ENCODE results near the gene PIWIL1.

The PIWIL1 gene

DNA sequence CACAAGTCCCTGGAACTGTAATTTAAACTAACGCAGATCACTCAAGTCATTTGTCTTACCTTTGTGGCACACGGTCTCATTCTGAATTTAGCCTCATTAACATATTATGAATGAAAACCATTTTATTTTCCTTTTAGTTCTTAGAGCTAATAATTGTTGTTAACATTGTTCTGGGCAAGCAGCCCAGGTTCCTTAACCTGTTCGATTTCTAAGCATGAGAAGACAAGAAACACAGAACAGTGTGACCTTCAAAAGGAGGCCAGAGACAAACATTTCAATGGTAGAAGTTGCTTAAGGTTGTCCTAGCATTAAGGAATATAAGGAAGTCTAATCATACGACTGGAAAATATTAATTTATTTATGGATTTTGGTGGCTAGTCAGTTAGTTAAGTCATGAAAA lies 35.2 kb downstream of the PIWIL1 start:
- DNase-seq (ENCODE audit: low read depth in 2 of 2, low spot score in 1 of 2): no peak

DNA sequence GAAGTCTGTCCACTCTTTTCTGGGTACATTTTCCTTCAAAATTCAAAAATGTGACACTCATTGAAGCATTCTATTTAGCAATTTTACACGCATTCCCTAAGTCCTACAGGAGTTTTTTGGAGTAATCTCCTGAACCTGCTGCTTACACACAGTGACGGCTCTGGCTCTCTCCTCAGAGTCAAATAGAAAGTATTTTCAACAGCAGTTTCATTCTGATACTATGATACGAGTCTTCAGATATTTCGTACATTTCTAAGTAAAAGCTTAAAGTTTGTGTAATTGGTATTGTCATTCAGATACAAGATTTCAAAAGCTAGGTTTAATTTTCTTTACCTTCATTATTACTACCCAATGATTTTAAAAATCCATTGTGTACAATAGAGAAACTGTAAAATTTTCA lies 36.4 kb downstream of the PIWIL1 start:
- no peak for DNase-seq (ENCODE audit: low read depth in 2 of 2, low spot score in 1 of 2)

DNA sequence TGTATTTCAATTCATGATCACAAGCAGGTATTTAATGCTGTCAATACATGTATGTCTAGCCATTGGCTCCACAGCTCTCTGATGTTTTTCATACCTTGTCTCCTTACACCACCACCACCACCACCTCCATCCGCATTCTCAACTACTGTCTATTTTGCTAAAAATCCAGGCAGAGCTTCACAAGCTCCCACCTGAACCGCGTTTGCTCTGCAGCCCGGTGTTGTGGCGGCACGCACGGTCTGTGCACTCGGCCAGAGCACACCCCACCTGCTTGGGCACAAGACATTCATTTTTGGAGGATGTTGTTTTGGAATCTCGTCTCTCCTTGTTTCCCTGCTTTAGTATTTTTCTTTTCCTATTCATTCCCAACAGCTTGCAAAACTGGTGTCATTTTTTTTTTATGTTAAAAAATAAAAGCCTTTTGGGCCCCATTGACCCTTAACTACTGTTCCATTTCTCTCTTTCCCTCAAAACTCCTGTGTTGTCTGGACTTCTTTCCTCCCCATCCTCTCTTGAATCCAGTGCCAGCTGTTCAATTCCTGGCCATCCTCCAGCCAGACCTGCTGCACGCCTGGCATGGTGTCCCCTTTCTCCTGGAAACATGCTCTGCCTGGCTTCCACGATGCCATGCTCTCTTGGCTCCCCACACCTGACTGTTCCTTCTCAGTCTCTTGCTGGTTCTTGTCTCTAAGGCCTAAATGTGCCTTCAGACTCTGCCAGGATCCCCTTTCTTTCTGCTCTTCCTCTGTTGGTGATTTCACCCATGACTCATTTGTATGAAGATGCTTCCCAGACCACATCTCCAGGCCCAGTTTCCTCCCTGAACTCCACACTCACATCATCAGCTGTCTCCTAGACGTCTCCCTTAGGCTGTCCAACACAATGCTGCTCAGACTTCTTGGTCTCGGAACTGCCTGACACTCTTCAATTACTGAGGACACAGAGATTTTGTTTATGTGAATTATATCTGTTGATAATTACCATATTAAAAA lies 37.9 kb downstream of the PIWIL1 start:
- no peak for DNase-seq (ENCODE audit: low read depth in 2 of 2, low spot score in 1 of 2)

- DNase-seq (ENCODE audit: low read depth in 2 of 2, low spot score in 1 of 2): no peak
Measured at GRCh38 chr12:130382818-130383217, 45.1 kb downstream of the PIWIL1 start.

DNA sequence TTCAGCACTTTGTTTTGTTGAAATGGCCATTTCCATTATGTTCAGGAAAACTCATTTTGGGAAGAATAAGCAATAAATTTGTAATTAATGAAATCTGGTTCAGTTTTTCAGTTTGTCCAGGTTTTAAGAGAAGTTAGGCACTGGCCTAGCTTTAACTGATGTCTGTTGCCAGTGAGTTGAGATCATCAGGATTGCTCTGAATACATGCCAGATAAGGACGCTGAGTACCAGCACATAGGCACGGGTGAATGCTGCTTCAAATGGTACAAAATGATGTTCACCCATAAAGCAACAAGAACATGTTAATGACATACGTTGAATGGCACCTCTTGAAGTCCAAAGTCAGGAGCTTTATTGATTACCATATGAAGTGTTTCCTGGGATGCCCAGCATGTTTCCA lies 46.5 kb downstream of the PIWIL1 start:
- no peak for DNase-seq (ENCODE audit: low read depth in 2 of 2, low spot score in 1 of 2)

- no peak for DNase-seq (ENCODE audit: low read depth in 2 of 2, low spot score in 1 of 2)
Measured at GRCh38 chr12:130385193-130385592, 47.5 kb downstream of the PIWIL1 start.

GRCh38 chr12:130391186-130391585 lies 53.5 kb downstream of the PIWIL1 start:
- no peak for DNase-seq (ENCODE audit: low read depth in 2 of 2, low spot score in 1 of 2)

DNA sequence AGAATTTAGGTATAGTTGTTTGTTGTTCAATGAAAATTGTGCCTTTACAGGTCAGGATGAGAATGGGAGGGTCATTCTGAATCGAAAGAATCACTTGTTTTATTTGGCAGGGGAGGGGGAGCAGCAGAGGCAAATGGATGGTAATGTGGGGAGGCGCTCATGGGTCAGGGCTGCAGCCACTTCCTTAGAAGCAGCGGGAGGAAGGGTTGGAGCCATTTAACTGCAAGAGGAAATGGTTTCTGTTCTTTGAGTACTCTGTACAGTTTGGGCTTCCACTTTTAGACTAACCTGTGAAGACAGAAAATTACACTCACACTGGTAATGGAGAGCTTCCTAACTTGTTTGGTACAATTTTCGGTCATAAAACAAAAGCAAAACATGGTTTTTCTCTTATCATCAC lies 57.2 kb downstream of the PIWIL1 start:
- no peak for DNase-seq (ENCODE audit: low read depth in 2 of 2, low spot score in 1 of 2)

DNA sequence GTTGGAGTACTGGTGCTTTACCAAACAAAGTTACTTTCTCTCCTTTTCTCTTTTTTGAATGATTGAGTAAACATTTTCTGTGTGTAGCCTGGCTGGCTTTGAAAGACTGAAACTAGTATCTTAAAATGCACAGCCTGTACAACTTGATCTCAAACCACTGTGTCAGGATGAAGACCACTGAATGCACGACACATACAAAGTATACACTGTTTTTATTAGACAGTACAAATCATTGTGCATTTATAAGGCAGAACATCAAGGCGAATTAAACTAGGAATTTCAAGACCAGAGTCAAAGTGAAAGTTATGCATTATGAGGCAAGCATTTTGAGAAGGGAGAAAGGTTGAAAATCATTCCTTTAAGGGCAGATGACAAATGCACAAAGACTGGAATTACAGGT lies 59.0 kb downstream of the PIWIL1 start:
- DNase-seq (ENCODE audit: low read depth in 2 of 2, low spot score in 1 of 2): no peak

GRCh38 chr12:130398100-130398848 lies 60.6 kb downstream of the PIWIL1 start:
- DNase-seq (ENCODE audit: low read depth in 2 of 2, low spot score in 1 of 2): no peak

GRCh38 chr12:130401703-130402102 lies 64.0 kb downstream of the PIWIL1 start:
- DNase-seq (ENCODE audit: low read depth in 2 of 2, low spot score in 1 of 2): no peak

- no peak for DNase-seq (ENCODE audit: low read depth in 2 of 2, low spot score in 1 of 2)
Measured at GRCh38 chr12:130405332-130405731, 67.6 kb downstream of the PIWIL1 start.

GRCh38 chr12:130412384-130412783 lies 74.7 kb downstream of the PIWIL1 start:
- DNase-seq (ENCODE audit: low read depth in 2 of 2, low spot score in 1 of 2): no peak

GRCh38 chr12:130413909-130414308 lies 76.2 kb downstream of the PIWIL1 start:
- DNase-seq (ENCODE audit: low read depth in 2 of 2, low spot score in 1 of 2): no peak

DNA sequence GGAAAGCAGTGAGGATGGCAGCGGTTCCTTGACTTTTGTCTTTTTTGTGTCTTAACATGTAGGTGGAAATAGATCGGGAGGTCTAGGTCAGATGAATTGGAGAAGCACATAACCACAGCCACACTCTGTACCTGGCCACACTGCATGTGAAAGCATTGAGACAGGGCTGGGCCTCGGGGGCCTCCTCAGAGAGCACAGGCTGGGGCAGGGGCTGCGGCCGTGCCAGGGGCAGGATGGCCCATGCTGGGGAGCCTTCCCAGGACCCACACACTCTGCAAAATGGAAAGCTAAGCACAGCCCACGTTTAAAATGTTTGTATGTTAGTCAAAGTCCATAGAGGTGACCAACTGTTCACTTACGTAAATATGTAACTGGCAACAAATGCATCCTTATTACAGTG lies 76.7 kb downstream of the PIWIL1 start:
- DNase-seq (ENCODE audit: low read depth in 2 of 2, low spot score in 1 of 2): no peak

DNA sequence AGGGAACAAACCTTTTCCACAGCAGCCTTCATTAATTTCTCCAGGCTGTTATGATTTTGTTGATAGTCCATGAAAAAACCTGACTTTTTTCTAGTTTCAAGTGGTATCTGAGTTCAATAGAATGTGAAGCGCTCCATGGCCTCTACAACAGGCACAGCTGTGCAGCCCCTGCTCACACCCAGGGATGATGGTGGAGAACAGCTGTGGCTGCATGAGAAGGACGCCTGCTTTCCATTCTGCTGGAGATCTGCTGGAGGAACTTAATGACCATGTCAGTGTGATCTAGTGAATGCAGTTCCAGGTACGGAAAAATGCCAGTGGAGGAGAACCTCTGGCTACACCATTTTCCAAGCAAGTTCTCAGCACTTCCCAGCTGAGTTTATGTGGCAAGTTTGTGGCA lies 80.6 kb downstream of the PIWIL1 start:
- DNase-seq (ENCODE audit: low read depth in 2 of 2, low spot score in 1 of 2): no peak

DNA sequence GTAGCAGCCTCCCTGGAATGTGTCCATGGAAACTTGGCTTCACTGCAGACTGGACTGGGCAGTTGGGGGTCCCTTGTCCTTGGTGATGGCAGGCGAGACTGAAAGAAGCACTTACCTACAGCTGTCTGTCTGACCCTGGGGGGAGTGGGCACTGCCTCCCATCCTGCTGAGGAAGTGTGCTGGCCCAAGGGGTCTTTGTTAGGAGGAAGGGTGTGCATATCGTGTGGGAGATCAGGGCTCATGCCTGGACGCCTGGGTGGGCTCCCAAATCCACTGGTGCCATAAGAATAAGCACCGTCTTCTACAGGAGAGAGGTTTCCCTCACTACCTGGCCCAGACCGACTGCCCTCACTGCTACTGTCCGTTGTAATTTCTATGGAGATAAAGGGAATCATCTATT lies 81.4 kb downstream of the PIWIL1 start:
- DNase-seq (ENCODE audit: low read depth in 2 of 2, low spot score in 1 of 2): no peak

GRCh38 chr12:130420071-130420470 lies 82.4 kb downstream of the PIWIL1 start:
- no peak for DNase-seq (ENCODE audit: low read depth in 2 of 2, low spot score in 1 of 2)

- no peak for DNase-seq (ENCODE audit: low read depth in 2 of 2, low spot score in 1 of 2)
Measured at GRCh38 chr12:130421896-130422295, 84.2 kb downstream of the PIWIL1 start.
